Nephron (organoid): ENCODE results near the gene ENPP6.

Experiments
- H3K27ac Mint-ChIP-seq, 3 experiments: 2 replicates each; pipeline ENCODE4 v1.8.0; 2020; ENCODE audit warnings: mixed read lengths in 3 of 3, mild to moderate bottlenecking in 2 of 3, moderate library complexity in 1 of 3
- H3K27me3 Mint-ChIP-seq: 2 replicates; pipeline ENCODE4 v1.8.0; 2021; ENCODE audit warnings: low read depth, mild to moderate bottlenecking, moderate library complexity, mixed read lengths
- H3K36me3 Mint-ChIP-seq: 2 replicates; pipeline ENCODE4 v1.8.0; 2020; ENCODE audit warnings: low read depth, mixed read lengths
- H3K4me1 Mint-ChIP-seq: 2 replicates; pipeline ENCODE4 v1.8.0; 2020; ENCODE audit warnings: mixed read lengths
- H3K4me3 Mint-ChIP-seq, 3 experiments: 2 replicates each; pipeline ENCODE4 v1.8.0; 2020; ENCODE audit warnings: mild to moderate bottlenecking in 3 of 3, mixed read lengths in 3 of 3, moderate library complexity in 2 of 3
- H3K9me3 Mint-ChIP-seq: 2 replicates; pipeline ENCODE4 v1.8.0; 2020; ENCODE audit warnings: mixed read lengths
- TF ChIP-seq, protein P1 (sequence below), 3 experiments: fragments of 200-600 bp; sonication (generic); IDR thresholded peaks; one replicate each; pipeline ENCODE4 v1.5.0; 2021; ENCODE audit warnings: antibody characterized with exemption in 3 of 3; ENCODE audit not compliant: unreplicated experiment in 3 of 3

Gene ENPP6

DNA sequence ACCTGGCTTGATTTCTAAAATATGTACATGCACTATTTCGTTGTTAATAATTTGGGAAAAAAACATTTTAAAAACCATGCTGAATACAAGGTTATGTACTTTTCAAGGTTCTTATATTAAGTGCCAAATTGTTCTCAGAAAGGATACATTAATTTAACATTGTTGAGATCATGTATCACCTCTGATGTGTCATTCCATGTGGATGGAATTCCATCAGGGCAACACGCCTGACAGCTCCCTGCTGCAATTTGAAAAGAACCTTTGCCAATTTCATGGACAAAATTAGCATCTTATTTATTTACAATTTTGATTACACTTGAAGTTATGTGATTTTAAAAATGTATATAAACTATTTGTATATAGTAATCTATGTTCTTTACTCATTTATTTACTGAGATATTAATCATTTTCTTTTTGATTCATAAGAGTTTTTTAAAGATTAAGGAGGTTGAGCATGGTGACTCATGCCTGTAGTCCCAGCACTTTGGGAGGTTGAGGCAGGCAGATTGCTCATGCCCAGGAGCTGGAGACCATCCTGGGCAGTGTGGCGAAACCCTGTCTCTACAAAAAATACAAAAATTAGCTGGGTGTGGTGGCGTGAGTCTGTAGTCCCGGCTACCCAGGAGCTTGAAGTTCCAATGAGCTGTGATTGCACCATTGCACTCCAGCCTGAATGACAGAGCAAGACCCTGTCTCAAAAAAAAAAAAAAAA is 142.8 kb downstream of the ENPP6 start:
- H3K4me1 Mint-ChIP-seq: no peaks in the 10 kb centered on the region
- peaks cover 30% of the 10 kb centered on the region for H3K9me3 Mint-ChIP-seq
- no peak overlapping the region for H3K27ac Mint-ChIP-seq
- TF ChIP-seq, protein P1, sequence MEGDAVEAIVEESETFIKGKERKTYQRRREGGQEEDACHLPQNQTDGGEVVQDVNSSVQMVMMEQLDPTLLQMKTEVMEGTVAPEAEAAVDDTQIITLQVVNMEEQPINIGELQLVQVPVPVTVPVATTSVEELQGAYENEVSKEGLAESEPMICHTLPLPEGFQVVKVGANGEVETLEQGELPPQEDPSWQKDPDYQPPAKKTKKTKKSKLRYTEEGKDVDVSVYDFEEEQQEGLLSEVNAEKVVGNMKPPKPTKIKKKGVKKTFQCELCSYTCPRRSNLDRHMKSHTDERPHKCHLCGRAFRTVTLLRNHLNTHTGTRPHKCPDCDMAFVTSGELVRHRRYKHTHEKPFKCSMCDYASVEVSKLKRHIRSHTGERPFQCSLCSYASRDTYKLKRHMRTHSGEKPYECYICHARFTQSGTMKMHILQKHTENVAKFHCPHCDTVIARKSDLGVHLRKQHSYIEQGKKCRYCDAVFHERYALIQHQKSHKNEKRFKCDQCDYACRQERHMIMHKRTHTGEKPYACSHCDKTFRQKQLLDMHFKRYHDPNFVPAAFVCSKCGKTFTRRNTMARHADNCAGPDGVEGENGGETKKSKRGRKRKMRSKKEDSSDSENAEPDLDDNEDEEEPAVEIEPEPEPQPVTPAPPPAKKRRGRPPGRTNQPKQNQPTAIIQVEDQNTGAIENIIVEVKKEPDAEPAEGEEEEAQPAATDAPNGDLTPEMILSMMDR (IDR thresholded peaks at IDR 0.05; ENCODE audit: unreplicated experiment in 3 of 3): no peak
- peaks cover 4% of the 10 kb centered on the region for H3K27me3 Mint-ChIP-seq
- H3K4me3 Mint-ChIP-seq: no peak overlapping the region
- H3K36me3 Mint-ChIP-seq: peaks cover 11% of the 10 kb centered on the region

DNA sequence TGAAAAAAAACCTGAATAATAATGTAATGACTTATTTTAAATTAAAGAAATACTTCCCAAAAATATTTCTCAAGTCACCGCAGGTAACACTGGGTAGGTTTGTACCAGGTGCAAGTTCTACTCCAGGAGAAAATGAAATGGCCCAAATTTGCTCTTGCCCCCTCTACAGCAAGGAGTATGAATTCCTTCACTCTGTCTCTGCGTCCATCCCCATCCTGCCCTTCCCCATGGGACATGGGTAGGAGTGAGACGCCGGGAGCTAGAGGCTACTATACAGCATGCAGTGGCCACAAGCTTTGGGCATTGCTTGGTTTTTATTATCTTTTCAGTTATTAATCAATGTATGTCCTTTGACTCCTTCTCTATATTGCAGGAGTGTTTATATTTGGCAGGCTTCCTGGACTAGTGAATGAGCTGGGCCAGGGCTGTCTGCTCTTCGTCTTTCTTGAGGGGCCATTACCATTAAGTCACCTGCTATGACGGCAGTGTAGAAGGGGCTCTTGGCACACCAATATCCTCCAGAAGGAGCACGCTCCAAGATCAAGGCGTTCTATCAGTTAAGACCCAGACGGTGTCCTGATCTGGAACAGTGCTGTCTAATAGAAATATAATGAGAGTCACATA is 149.6 kb downstream of the ENPP6 start:
- Mint-ChIP-seq H3K9me3 (peaks cover 16% of the 10 kb centered on the region), H3K4me3 (no peak overlapping the region), H3K36me3 (peaks cover under 1% of the 10 kb centered on the region), H3K27ac (no peak overlapping the region), H3K27me3 (no peaks in the 10 kb centered on the region), H3K4me1 (peaks cover 15% of the 10 kb centered on the region)
- TF ChIP-seq, protein P1 (IDR thresholded peaks at IDR 0.05; ENCODE audit: unreplicated experiment in 3 of 3): no peak

DNA sequence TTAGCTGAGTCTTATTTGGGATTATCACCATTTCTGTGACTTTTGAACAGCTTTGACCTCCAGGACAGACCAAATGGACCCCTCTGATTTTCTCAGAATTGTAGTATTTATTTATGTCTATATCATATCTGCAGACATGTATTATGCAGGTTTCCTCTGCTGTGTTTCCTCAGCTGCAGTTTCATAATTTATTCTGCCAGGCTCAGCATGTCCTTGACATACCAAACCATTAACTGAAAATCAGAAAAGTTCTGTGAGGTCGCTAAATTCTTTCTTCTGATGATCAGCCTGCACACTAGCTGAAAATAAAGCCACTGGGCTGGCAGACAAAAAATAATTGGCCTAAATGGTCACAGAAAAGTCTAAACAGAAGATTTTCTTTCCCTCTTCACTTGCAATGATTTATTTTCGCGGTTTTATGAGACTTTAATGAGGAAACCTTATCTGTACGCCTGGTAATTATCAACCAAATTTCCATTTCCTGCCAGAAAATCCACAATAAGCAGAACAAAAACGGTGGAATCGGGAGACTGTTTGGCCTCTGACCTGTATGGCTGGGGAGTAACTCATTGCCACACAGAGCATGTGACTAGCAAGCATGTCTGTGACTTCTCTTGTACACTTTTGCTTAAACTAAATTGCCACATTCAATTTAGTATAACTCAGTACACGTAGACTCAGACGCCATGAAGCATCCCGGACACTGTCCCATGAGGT is 150.9 kb downstream of the ENPP6 start:
- TF ChIP-seq, protein P1 (IDR thresholded peaks at IDR 0.05; ENCODE audit: unreplicated experiment in 3 of 3): no peak
- Mint-ChIP-seq H3K9me3 (peaks cover 3% of the 10 kb centered on the region), H3K4me3 (no peak overlapping the region), H3K27me3 (peaks cover 2% of the 10 kb centered on the region), H3K4me1 (peaks cover 15% of the 10 kb centered on the region), H3K27ac (peak overlapping the region in 1 of 3 experiments; percentile 80), H3K36me3 (no peaks in the 10 kb centered on the region)

DNA sequence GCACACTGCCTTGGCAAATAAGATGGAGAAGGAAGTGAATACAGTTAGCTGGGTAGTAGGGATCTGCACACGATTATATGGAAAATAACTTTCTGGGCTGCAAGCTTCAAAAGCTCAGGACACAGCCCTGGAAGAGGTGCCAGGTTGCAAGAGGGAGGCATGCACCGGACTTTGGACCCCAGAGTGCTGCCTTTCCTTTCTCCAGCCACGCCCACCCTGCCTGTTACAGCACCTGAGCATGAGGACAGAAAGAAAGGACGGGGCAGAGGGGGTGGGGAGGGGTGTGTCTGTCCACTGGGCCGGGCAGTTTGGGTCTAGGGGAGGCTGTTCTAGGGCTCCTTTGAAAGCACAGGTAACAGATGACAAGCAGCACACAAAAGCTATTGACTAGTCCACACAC is 152.8 kb downstream of the ENPP6 start:
- TF ChIP-seq, protein P1 (IDR thresholded peaks at IDR 0.05; ENCODE audit: unreplicated experiment in 3 of 3): no peak
- no peak overlapping the region for H3K27ac Mint-ChIP-seq
- no peaks in the 10 kb centered on the region for H3K36me3 Mint-ChIP-seq
- peaks cover 6% of the 10 kb centered on the region for H3K27me3 Mint-ChIP-seq
- H3K4me3 Mint-ChIP-seq: no peak overlapping the region
- no peaks in the 10 kb centered on the region for H3K9me3 Mint-ChIP-seq
- peaks cover 15% of the 10 kb centered on the region for H3K4me1 Mint-ChIP-seq

DNA sequence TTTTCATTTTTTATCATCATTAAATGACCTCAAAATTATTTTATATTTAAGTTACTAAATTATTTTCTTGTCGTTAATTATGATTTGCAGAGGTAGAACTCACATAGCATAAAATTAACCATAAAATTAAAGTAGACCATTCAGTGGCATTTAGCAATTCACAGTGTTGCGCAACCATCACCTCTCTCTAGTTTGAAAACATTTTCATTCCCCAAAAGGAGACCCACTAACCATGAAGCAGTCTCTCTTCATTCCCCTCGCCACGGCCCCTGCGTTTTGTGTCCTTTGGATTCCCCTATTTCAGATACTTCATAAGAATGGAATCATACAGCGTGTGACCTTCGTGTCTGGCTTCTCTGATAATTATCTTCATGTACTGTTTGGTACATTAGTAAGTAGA is 154.9 kb downstream of the ENPP6 start:
- Mint-ChIP-seq H3K9me3 (no peaks in the 10 kb centered on the region), H3K4me3 (no peak overlapping the region), H3K4me1 (peaks cover 17% of the 10 kb centered on the region), H3K27me3 (peaks cover 6% of the 10 kb centered on the region), H3K36me3 (no peaks in the 10 kb centered on the region), H3K27ac (no peak overlapping the region)
- TF ChIP-seq, protein P1 (IDR thresholded peaks at IDR 0.05; ENCODE audit: unreplicated experiment in 3 of 3): no peak
